Left cardiac atrium (tissue), 4 donors: ENCODE measurements around the gene GRIA3. TPM values are rescaled to one million over a fixed set of nuclear protein-coding genes. Genes with fewer than 3 reads are reported as not detected.
"Not testable (repeated sequence)": the region's sequence is repeated elsewhere in the genome, so short reads cannot be mapped to it uniquely, and the experiment has no call there.

Source experiments
- ATAC-seq, 2 donors: fragments of 200-7000 bp; cut with Tn5 transposase; one replicate each; pipeline ENCODE4 v1.9.1; 2020; ENCODE audit warnings: mild to moderate bottlenecking in 2 of 2, moderate library complexity in 2 of 2
- DNase-seq: peaks from one replicate; pipeline ENCODE4 v3.0.0-alpha.2; 2020
- intact Hi-C, 2 donors: fragments of 100-400 bp; cut with DNase I; formaldehyde crosslinking; loops; one replicate each; pipeline versions ENCODE4 v1.14.1 to v1.15.1; 2022 to 2023
- total RNA-seq, 2 donors: library from RNA; stranded (reverse); fragmentation: NEBNext Ultra II Directional; extraction: Animal tissue kit (Norgen Biotek cat#: 25700); gene quantifications; one replicate each; pipeline ENCODE4 v1.2.1, GENCODE V29; 2021
- donor health status: DM: no; HTN: yes; CAD: no.
- donor health status: DM: no; HTN: yes; CAD: no; lungs with severe emphysema.
- donor health status: DM: yes; HTN: yes; CAD: no.
- donor health status: Dilated cardiomyopathy.

GRIA3 gene
- total RNA-seq, 2 donors from 2014 or later, result 0.65 to 2.6 TPM

- ATAC-seq (no peak), DNase-seq (no peak)
- intact Hi-C loops, result no loop called here
These were observed 303.6 kb downstream of the GRIA3 start for GRCh38 chrX:123487669-123488068.

GRCh38 chrX:123489011-123489410 lies 304.9 kb downstream of the GRIA3 start:
- intact Hi-C loops, result no loop called here
- ATAC-seq, result no peak
- DNase-seq, result no peak

GRCh38 chrX:123493857-123494256 lies 309.8 kb downstream of the GRIA3 start:
- ATAC-seq, result no peak
- intact Hi-C loops, result no loop called here
- DNase-seq, result no peak

- ATAC-seq, result no peak
- no peak for DNase-seq
These were observed 315.7 kb downstream of the GRIA3 start for GRCh38 chrX:123499787-123500186.

GRCh38 chrX:123504047-123504446 lies 320.0 kb downstream of the GRIA3 start:
- ATAC-seq, result no peak
- intact Hi-C loops, result no loop called here
- no peak for DNase-seq

More at GRCh38 chrX:123499787-123500186, 315.7 kb downstream of the GRIA3 start:
- intact Hi-C loops, result no loop called here

GRCh38 chrX:123504630-123505270 lies 320.7 kb downstream of the GRIA3 start:
- ATAC-seq (no peak), DNase-seq (no peak)
- intact Hi-C loops, result no loop called here

- ATAC-seq, result no peak
- intact Hi-C loops, result no loop called here
These were observed 329.7 kb downstream of the GRIA3 start for GRCh38 chrX:123513585-123514278.

GRCh38 chrX:123514279-123514640 lies 330.2 kb downstream of the GRIA3 start:
- DNase-seq, ATAC-seq, intact Hi-C loops: not testable (repeated sequence)

More at GRCh38 chrX:123513585-123514278, 329.7 kb downstream of the GRIA3 start:
- DNase-seq, result no peak

- ATAC-seq (no peak), DNase-seq (no peak)
- intact Hi-C loops, result no loop called here
These were observed 334.7 kb downstream of the GRIA3 start for GRCh38 chrX:123518791-123519190.

- DNase-seq (no peak), ATAC-seq (no peak)
- intact Hi-C loops, result no loop called here
These were observed 341.1 kb downstream of the GRIA3 start for GRCh38 chrX:123525123-123525725.

- ATAC-seq, intact Hi-C loops, DNase-seq: not testable (repeated sequence)
These were observed 346.6 kb downstream of the GRIA3 start for GRCh38 chrX:123530726-123531125.
